G401.6 (cell line): ENCODE measurements around the gene GCNA.
"Not testable (repeated sequence)": the region's sequence is repeated elsewhere in the genome, so short reads cannot be mapped to it uniquely, and the experiment has no call there.

ENCODE experiments used
- FAIRE-seq: peaks from 2 replicates; lab custom pipeline; 2012; peaks lifted over from hg19 to GRCh38; lab: Jason Lieb, UNC

Gene GCNA

GRCh38 chrX:71578253-71579135, at the start of gene GCNA:
Gene GCNA (plus strand): TSS chrX:71578437. CDS start chrX:71580822, 2,385 bp downstream.
- no peak for FAIRE-seq

DNA sequence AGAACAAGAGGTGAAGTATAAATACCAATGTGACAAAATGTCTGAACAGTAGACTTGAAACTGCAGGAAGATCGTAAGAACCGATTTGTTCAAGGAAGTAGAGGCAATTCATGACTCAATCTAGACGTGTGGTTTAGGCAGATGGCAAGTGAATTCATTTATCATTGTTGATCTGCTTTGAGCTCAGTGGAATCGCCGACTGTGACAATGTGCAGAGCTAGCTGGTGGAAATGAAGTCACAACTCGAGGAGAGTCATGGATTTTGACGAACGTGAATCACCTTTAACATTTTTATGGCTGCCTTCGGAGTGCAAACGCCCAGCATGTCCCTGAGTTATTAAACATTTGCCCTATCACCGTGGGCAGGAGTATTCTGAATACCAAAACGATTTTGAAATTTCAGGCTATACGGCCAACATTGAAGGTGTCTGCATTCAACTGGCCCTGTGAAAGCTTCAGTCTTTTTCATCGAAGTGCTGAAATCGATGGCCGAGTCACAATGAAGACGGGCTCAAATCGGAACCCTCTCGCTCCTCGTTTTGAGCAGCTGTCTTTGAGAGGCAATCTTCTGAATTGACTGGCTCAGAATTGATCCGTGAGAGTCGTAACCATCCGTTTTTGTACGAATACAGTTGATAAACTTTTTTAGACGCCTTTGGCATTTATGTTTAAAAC, 46.0 kb upstream of the GCNA start:
- no peak for FAIRE-seq

DNA sequence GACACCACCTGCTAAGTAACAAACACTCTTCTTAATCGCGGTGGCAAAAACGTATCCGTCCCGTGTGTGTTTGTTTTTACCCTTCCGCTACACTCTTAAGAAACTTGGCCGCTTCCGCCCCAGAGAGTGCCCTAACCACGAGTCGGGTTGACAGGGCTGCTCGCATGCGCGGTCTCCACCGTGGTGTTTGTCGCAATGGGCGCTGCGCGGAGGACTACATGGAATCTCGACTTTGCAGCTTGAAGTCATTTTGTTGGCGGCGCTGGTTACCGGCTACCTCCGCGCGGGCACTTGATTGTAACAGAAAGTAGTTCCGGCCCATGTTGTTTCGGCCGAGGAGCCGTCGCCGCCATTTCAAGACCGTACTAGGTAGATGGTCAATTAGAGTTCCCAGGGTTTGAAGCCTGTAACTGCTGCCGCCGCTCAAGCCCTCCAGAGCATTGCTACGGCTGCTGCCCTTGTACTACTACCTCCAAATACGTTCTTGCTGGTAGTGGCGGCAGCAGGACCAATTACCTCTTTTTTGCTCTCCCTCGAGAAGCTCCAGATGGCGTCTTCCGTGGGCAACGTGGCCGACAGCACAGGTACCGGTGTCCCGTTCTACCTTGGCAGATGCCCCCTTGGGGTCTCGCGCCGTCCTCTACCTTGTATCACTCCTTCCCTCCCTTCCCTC, 45.3 kb upstream of the GCNA start, which contains the start of gene OGT:
Gene OGT, plus strand, starts transcription at position 352 of the 673 bp plus-strand sequence. Its CDS starts 196 bp downstream, at position 548.
- peak; percentile 97 for FAIRE-seq

- no peak for FAIRE-seq
These were observed 44.8 kb upstream of the GCNA start for GRCh38 chrX:71533516-71533850.

DNA sequence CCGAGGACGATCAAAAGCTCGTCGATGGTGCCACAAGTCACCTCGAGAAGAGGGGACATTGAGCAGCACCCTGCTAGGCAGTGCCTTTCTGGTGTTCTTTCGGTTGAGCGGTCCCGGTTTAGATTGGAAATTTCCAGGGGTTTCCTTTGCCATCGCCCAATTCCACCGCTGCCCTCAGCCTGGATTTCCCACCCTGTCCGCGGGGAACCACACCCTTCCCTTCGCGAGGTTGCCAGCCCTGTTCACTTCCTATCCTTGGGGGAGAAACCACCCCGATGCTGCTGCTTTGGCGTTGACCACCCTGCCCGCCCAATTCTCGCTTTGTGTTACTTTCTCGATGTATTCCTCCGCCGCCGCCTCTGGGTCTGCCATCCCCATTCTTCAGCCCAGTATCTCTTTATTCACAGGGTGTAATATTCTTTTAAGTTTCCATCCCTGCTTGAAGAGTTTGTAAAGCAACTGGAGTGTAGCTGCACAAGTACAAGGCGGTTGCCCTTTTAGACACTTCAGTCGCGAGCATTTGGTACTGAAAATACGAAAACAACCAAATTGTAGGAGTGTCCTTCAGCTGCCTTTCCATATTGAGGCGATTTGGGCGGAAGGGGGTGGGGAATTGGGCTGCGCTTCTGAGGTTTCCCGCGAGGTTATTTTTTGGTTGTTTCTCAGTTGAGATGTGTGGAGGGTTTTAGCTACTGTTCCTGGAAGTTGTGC, 44.2 kb upstream of the GCNA start:
- no peak for FAIRE-seq

GRCh38 chrX:71534773-71535544, 43.3 kb upstream of the GCNA start:
- no peak for FAIRE-seq

DNA sequence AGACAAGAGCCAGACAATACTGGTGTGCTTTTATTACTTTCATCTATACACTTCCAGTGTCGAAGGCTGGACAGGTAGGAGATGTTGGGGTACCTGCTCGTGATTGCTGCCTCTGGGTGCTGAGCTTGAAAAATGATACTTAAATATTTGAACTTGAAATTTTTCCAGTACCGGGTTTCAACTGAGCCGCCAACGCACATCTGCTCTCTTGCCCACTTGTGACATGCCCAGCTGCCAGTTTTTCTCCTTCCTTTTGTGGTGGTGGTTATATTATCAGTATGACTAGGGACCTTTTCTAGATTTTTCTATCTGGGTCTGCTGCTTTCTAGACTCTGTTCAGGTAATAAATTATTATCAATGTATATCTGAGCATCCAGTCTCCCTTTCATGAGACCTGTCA, 42.0 kb upstream of the GCNA start:
- FAIRE-seq, result no peak

- no peak for FAIRE-seq
These were observed 40.5 kb upstream of the GCNA start for GRCh38 chrX:71537743-71538142.

DNA sequence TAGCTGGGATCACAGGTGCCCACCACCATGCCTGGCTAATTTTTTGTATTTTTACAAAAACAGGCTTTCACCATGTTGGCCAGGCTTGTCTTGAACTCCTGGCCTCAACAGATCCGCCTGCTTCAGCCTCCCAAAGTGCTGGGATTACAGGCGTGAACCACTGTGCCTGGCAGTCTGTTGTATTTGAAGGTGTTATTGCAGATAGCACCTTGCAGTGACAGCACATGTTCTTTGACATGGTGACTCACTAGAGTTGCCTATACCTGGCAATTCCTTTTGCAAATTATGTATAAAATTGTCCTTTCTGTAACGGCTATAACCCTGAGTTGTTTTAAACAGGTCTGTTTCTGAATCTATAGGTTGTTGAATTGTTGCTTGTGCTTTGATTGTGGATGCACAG, 37.4 kb upstream of the GCNA start:
- no peak for FAIRE-seq

- no peak for FAIRE-seq
These were observed 36.8 kb upstream of the GCNA start for GRCh38 chrX:71541210-71542022.

- no peak for FAIRE-seq
These were observed 35.8 kb upstream of the GCNA start for GRCh38 chrX:71542411-71542810.

GRCh38 chrX:71542825-71543224, 35.4 kb upstream of the GCNA start:
- FAIRE-seq, result no peak

- no peak for FAIRE-seq
These were observed 34.9 kb upstream of the GCNA start for GRCh38 chrX:71543316-71543715.

DNA sequence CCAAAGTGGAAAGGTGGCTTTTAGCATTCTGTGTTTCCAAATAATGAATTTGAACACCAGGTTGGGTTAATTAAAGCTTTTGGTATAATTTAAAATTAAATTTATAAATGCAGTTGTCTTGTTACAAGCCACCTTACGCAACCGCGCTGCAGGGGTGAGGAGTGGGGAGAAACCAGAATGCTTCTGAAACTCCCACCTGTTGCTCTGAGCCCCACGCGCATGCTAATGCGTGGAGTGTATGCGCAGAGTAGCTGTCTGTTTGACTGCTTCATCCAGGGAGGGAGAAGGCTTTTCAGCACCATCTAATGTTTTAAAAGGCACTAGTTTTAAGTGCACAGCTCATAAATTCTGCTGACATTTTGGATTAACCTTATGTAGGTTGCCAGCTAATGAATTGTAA, 32.9 kb upstream of the GCNA start:
- FAIRE-seq, result no peak

DNA sequence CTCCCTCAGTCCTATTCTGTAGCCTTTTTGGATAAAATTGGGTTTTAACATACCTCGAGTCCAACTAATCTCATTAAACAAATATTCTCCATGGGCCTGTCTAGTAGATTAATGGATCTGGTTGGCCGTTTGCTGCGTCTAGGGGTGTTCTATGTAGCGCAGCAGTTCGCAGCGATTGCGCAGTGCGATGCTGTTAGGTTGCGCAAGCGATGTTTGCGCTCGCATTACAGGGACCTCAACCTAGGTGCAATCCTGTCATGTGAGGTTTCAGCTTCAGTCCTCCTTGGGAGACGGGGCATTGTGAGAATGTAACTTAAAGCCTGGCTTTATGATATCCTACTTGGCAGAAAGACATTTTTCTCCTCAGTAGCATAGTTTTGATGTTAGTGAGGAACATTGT, 31.4 kb upstream of the GCNA start:
- no peak for FAIRE-seq

DNA sequence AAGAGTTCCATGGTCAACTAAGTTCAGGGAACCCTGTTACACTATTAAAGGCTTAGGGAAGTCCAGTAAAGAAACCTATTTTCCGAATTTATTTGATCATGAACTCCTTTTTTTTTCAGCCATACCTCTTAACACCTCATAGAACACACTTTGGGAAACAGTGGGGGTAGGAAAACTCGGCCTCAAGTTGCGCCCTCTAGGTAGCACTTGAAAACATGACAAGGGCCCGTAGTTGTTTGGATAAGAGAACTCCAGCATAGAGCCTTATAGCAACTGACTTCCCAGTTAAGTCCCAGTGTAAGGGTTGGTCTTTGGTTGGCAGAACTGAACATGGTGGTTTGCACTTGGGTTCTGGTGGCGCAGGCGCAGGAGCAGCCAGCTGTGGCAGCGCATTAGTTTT, 30.9 kb upstream of the GCNA start:
- no peak for FAIRE-seq

DNA sequence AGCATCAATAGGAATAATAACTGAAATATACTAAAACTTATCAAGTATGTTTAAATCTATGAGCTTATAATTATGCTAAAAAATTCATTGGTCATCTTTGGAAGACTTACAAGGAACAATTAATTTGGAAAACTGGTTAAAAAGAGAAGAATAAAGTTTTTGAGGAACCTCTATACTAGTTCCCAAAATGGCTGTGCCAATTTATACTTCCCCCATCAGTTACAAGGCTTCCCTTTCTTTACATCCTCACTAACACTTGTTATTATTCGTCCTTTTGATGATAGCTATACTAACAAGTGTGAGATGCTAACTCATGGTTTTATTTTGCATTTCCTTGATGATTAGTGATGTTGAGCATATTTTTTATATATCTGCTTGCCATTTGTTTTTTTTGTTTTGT, 28.3 kb upstream of the GCNA start:
- FAIRE-seq, result no peak

DNA sequence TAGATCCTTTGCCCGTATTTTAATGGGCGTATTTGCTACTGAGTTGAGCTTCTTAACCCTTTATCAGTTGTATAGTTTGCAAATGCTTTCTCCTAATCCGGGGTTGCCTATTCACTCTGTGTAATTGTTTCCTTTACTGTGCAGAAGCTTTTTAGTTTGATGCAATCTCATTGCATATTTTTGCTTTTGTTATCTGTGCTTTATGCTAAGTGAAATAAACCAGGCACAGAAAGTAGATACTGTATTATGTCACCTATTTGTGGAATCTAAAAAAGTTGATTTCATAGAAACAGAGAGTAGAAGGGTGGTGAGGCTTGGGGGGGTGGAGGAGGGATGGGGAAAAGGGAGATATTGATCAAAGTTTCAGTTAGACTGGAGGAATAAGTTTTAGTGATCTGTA, 27.7 kb upstream of the GCNA start:
- no peak for FAIRE-seq

GRCh38 chrX:71556036-71556435, 22.2 kb upstream of the GCNA start:
- FAIRE-seq, result no peak

- no peak for FAIRE-seq
These were observed 19.3 kb upstream of the GCNA start for GRCh38 chrX:71558920-71559319.

GRCh38 chrX:71559773-71560172, 18.5 kb upstream of the GCNA start:
- FAIRE-seq, result not testable (repeated sequence)
